C4-2B (cell line): ENCODE results near the gene KCNJ4.
"Not testable (repeated sequence)": the region's sequence is repeated elsewhere in the genome, so short reads cannot be mapped to it uniquely, and the experiment has no call there.

Experiments used
- CTCF ChIP-seq: fragments of 450-650 bp; conservative IDR thresholded peaks from 2 replicates; pipeline ENCODE4 v1.5.1; 2017; ENCODE audit warnings: mild to moderate bottlenecking
- ZFX ChIP-seq: fragments of 450-650 bp; IDR thresholded peaks from 2 replicates; pipeline ENCODE4 v1.6.1; 2017

- TF ChIP-seq CTCF, ZFX: not testable (repeated sequence)
Measured at GRCh38 chr22:38409916-38410315, 45.1 kb downstream of the KCNJ4 start.
